GM23338 (cell line): ENCODE data around the gene GALNT14.

Experiments
- CREB1 ChIP-seq: fragments of 250-450 bp; sonication (Bioruptor Pico); IDR thresholded peaks from 2 replicates; pipeline ENCODE4 v1.5.0; 2020; ENCODE audit warnings: low read depth, mild to moderate bottlenecking, moderate library complexity
- CTCF ChIP-seq, 2 experiments: fragments of 200-600 bp in 1 of 2; sonication (generic) in 1 of 2; conservative IDR thresholded peaks; 2 replicates each; pipeline versions ENCODE4 v1.5.1 to v1.6.1; 2016 to 2017; ENCODE audit warnings: antibody characterized with exemption in 2 of 2, low read depth in 2 of 2, mild to moderate bottlenecking in 2 of 2, moderate library complexity in 1 of 2
- EZH2 ChIP-seq: fragments of 200-600 bp; sonication (generic); IDR thresholded peaks from one replicate; pipeline ENCODE4 v1.8.0; 2017; ENCODE audit warnings: antibody characterized with exemption, mild to moderate bottlenecking, low read depth; ENCODE audit not compliant: unreplicated experiment
- EZH2phosphoT487 ChIP-seq: fragments of 200-600 bp; sonication (generic); IDR thresholded peaks from one replicate; pipeline ENCODE4 v1.8.1; 2018; ENCODE audit warnings: antibody characterized with exemption; ENCODE audit not compliant: unreplicated experiment
- POLR2AphosphoS5 ChIP-seq: IDR thresholded peaks from 2 replicates; pipeline ENCODE4 v1.6.1; 2016; ENCODE audit warnings: antibody characterized with exemption, low read depth
- TF ChIP-seq, protein P1 (sequence below): IDR thresholded peaks from one replicate; pipeline ENCODE4 v1.6.1; 2018; ENCODE audit warnings: antibody characterized with exemption; ENCODE audit not compliant: unreplicated experiment

DNA sequence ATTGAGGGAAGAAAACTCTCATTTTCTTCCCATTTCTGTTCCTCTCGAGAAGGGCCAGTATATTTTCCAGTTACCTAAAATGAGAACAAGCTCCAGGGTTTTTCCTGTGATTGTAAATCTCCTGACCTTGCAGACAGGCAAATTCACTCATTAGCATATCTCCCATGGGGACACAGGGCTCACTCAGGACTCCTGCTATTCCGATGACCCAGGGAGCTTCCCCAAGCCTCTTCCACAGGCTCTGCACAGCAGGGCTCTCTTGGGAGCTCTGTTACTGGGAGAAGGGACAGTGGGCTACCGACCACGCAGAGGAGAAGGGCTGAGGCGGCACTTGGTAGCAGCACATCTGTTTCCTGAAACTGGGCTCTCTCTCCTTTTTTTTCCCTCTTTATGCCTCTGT, 195.8 kb downstream of the GALNT14 start:
- TF ChIP-seq, protein P1, sequence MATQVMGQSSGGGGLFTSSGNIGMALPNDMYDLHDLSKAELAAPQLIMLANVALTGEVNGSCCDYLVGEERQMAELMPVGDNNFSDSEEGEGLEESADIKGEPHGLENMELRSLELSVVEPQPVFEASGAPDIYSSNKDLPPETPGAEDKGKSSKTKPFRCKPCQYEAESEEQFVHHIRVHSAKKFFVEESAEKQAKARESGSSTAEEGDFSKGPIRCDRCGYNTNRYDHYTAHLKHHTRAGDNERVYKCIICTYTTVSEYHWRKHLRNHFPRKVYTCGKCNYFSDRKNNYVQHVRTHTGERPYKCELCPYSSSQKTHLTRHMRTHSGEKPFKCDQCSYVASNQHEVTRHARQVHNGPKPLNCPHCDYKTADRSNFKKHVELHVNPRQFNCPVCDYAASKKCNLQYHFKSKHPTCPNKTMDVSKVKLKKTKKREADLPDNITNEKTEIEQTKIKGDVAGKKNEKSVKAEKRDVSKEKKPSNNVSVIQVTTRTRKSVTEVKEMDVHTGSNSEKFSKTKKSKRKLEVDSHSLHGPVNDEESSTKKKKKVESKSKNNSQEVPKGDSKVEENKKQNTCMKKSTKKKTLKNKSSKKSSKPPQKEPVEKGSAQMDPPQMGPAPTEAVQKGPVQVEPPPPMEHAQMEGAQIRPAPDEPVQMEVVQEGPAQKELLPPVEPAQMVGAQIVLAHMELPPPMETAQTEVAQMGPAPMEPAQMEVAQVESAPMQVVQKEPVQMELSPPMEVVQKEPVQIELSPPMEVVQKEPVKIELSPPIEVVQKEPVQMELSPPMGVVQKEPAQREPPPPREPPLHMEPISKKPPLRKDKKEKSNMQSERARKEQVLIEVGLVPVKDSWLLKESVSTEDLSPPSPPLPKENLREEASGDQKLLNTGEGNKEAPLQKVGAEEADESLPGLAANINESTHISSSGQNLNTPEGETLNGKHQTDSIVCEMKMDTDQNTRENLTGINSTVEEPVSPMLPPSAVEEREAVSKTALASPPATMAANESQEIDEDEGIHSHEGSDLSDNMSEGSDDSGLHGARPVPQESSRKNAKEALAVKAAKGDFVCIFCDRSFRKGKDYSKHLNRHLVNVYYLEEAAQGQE = no peak
- TF ChIP-seq CREB1 (CRISPR knock-in tag) = no peak
- TF ChIP-seq EZH2 = no peak
- no peak for TF ChIP-seq CTCF (conservative IDR thresholded peaks at IDR 0.05; ENCODE audit: low read depth in 2 of 2)
- no peak for TF ChIP-seq EZH2phosphoT487
- TF ChIP-seq POLR2AphosphoS5 = no peak
